Colonic mucosa (tissue), 4 donors: Measurements from ENCODE around the gene ABHD5. TPM values are rescaled to one million over a fixed set of nuclear protein-coding genes. Genes with fewer than 3 reads are reported as not detected.

ENCODE experiments used
- DNase-seq: peaks from one replicate; pipeline ENCODE4 v3.0.0-alpha.2; 2020
- H3K27ac ChIP-seq: fragments of 200-600 bp; one replicate; pipeline ENCODE4 v1.8.0; 2021
- H3K27me3 ChIP-seq: fragments of 200-600 bp; one replicate; pipeline ENCODE4 v1.8.0; 2021
- H3K36me3 ChIP-seq: fragments of 200-600 bp; one replicate; pipeline ENCODE4 v1.8.0; 2021
- H3K4me1 ChIP-seq: fragments of 200-600 bp; one replicate; pipeline ENCODE4 v1.8.0; 2021; ENCODE audit warnings: mild to moderate bottlenecking
- H3K4me3 ChIP-seq: fragments of 200-600 bp; one replicate; pipeline ENCODE4 v1.8.0; 2021
- H3K9ac ChIP-seq, 2 donors: one replicate each; pipeline ENCODE4 v1.7.0; 2013; ENCODE audit warnings: control low read depth in 2 of 2, low read depth in 2 of 2, low read length in 2 of 2
- H3K9me3 ChIP-seq: fragments of 200-600 bp; one replicate; pipeline ENCODE4 v1.8.0; 2021
- CTCF ChIP-seq: fragments of 200-600 bp; IDR thresholded peaks from one replicate; pipeline ENCODE4 v1.8.0; 2022; ENCODE audit warnings: antibody characterized with exemption, mild to moderate bottlenecking
- intact Hi-C: fragments of 100-400 bp; cut with DNase I; formaldehyde crosslinking; loops from one replicate; pipeline ENCODE4 v1.14.1; 2022
- total RNA-seq, 2 donors: library from RNA; stranded (reverse); fragmentation: NEBNext Ultra II Directional in 1 of 2; extraction: Animal tissue kit (Norgen Biotek cat#: 25700) in 1 of 2; gene quantifications; one replicate each; pipeline ENCODE4 v1.2.1, GENCODE V29; 2021
- donor health status: healthy.
- donor health status: DM: no; HTN: no; CAD: no.
- donor health status: DM: no; HTN: no; CAD: no.

ABHD5 gene
- total RNA-seq, 2 donors from 2014 or later = 24.0 to 25.2 TPM

- Histone ChIP-seq H3K9me3 (no peaks in the 10 kb centered on the region), H3K36me3 (no peaks in the 10 kb centered on the region), H3K4me3 (no peak overlapping the region), H3K9ac (no peak overlapping the region), H3K27ac (no peak overlapping the region), H3K4me1 (no peaks in the 10 kb centered on the region), H3K27me3 (no peaks in the 10 kb centered on the region)
- TF ChIP-seq CTCF = no peak
- intact Hi-C loops = no loop called here
- DNase-seq = no peak
These were observed 64.9 kb downstream of the ABHD5 start for GRCh38 chr3:43755516-43756200.

- Histone ChIP-seq H3K9ac (no peak overlapping the region), H3K27me3 (no peaks in the 10 kb centered on the region), H3K27ac (peak overlapping the region; percentile 16), H3K4me3 (no peak overlapping the region), H3K9me3 (no peaks in the 10 kb centered on the region), H3K36me3 (no peaks in the 10 kb centered on the region), H3K4me1 (no peaks in the 10 kb centered on the region)
- no peak for DNase-seq
- intact Hi-C loops = no loop called here
- TF ChIP-seq CTCF = no peak
These were observed 67.1 kb downstream of the ABHD5 start for GRCh38 chr3:43757666-43758321.

- DNase-seq = no peak
These were observed 68.0 kb downstream of the ABHD5 start for GRCh38 chr3:43758592-43759225.

GRCh38 chr3:43759297-43759782 is 68.6 kb downstream of the ABHD5 start:
- H3K27me3 ChIP-seq = no peaks in the 10 kb centered on the region
- TF ChIP-seq CTCF = no peak
- H3K36me3 ChIP-seq = no peaks in the 10 kb centered on the region
- intact Hi-C loops = no loop called here
- H3K9ac ChIP-seq = no peak overlapping the region
- H3K4me3 ChIP-seq = no peak overlapping the region
- DNase-seq = no peak
- H3K4me1 ChIP-seq = no peaks in the 10 kb centered on the region
- H3K27ac ChIP-seq = no peak overlapping the region
- no peaks in the 10 kb centered on the region for H3K9me3 ChIP-seq

More at GRCh38 chr3:43758592-43759225, 68.0 kb downstream of the ABHD5 start:
- intact Hi-C loops = no loop called here
- TF ChIP-seq CTCF = no peak
- Histone ChIP-seq H3K27me3 (no peaks in the 10 kb centered on the region), H3K4me3 (no peak overlapping the region), H3K9ac (peak overlapping the region in 1 of 2 donors; percentile 14), H3K27ac (peak overlapping the region; percentile 16), H3K4me1 (no peaks in the 10 kb centered on the region), H3K9me3 (no peaks in the 10 kb centered on the region), H3K36me3 (no peaks in the 10 kb centered on the region)

GRCh38 chr3:43759938-43760337 is 69.2 kb downstream of the ABHD5 start:
- Histone ChIP-seq H3K9me3 (no peaks in the 10 kb centered on the region), H3K4me3 (no peak overlapping the region), H3K9ac (no peak overlapping the region), H3K4me1 (no peaks in the 10 kb centered on the region), H3K27ac (no peak overlapping the region), H3K36me3 (no peaks in the 10 kb centered on the region), H3K27me3 (no peaks in the 10 kb centered on the region)
- DNase-seq = no peak
- intact Hi-C loops = loop anchor here (10.0 kb wide), 1 partner anchor 215 kb away; no protein-coding TSS in a partner anchor
- TF ChIP-seq CTCF = no peak
